ENCODE results near the gene GNA14.
"Not testable (repeated sequence)": the region's sequence is repeated elsewhere in the genome, so short reads cannot be mapped to it uniquely, and the experiment has no call there.

GNA14 gene

DNA sequence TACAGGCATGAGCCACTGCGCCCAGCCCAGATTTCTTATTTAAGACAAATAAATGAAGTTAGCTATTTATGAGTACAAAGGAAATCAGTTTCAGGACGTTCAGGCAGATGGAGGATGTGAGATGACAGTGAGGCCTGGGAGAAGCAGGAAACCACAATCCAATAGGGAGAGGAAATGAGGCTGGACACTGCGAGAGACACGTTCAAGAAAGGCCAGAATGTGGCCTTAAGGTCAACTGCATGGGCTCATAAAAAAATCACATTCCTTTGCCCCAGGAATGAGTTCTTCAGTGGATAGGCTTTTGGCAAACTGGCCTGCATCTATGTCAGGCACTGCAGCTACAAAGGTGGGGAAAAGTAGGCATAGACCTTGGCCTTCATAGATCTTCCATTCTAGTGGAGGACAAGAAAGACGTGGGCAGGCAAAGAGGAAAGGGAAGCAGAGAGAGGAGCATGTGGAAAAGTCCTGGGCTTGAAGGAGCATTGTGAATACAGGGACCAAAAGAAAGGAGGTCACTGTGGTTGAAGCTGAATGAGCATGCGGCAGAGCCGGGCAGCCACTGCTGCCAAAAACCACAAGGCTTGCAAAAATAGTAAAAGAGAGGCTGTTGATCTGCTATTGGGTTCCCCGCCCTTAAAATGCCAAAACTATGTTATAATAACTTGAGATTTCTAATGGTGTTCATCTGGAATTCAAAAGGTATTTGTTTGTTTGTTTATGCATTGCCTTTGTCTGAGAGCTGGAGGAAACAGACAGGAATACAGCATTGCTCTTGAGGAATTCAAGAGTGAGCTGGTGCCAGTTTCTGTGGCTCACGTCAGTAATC lies 133.0 kb downstream of the GNA14 start:
- no peak overlapping the region for H3K4me3 ChIP-seq (ENCODE audit: low read length)
- no peak for TF ChIP-seq ZNF274 (IDR thresholded peaks at IDR 0.05; ENCODE audit: low read depth, low read length)

DNA sequence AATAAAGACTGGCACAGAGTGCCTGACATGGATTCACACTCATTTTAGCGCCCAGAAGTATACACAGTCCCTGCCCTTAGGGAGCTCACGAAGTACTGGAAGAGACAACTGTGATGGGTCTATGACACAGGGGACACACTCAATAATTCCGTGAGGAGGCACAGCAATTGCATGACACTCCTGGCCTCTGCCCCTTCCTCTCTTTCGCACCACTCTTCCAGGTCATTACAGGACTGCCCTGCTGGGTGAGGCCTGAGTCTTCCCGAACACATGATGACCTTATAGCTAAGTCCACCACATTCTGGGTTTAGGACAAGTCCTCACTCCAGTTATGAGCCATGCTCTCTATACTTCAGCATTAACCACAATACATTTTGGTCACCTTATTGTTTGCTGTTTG lies 134.7 kb downstream of the GNA14 start:
- TF ChIP-seq ZNF274 (IDR thresholded peaks at IDR 0.05; ENCODE audit: low read depth, low read length) = no peak
- H3K4me3 ChIP-seq (ENCODE audit: low read length) = no peak overlapping the region

DNA sequence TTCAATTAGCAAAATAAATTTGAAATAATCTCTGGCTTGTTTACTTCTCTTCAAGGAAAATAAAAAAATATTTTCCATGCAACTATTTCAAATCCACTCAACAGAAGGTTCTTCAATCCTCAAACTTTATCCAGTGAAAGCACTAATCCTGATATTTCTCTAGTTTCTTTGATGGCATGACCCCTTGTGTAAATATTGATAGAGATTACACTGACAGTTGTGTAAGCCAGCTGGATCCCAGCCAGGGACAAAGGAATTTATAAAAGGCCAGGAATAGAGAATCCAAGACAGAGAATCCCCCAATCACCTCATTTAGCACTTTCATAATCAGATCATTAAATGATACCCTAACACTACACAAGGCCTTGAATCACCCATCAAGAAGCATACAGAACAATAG lies 135.2 kb downstream of the GNA14 start:
- TF ChIP-seq ZNF274 (IDR thresholded peaks at IDR 0.05; ENCODE audit: low read depth, low read length) = no peak
- no peak overlapping the region for H3K4me3 ChIP-seq (ENCODE audit: low read length)

DNA sequence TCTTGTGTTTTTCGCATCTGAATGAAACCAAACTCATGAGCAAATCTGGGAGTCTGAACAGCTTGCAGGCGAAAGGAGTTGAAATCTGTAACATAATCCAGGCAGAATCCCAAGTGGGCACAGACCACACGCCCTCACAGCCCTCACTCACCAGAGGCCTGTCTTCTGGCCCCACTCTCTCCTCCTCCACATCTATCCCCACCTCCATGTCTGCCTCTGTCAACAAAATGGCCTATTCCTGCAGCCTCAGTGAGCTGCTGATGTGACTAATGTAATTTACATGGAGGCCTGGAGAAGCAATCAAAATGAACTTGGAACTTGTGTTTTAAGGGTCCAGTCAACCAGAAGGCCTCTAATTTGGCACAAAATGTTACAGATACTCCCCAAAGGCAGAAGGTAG lies 136.6 kb downstream of the GNA14 start:
- TF ChIP-seq ZNF274 (IDR thresholded peaks at IDR 0.05; ENCODE audit: low read depth, low read length) = no peak
- H3K4me3 ChIP-seq (ENCODE audit: low read length) = no peak overlapping the region

DNA sequence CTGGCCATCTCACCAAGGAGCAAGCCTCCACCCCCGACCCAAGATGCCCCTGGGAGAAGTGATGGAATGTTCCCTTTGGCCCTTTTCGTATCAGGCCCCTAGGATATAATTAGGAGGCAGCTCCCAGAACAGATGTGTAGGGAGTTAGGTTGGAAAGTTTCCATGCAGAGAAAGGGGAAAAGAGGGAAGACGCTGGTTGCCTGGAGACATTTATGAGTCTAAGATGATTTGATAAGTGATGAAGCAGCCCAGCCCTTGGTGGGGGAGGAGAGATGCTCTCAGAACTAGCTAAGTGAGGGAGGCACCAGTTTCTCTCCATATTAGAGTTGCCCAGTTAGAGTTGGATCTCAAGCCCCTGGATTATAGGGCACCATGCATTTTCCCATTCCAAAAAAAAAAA lies 137.5 kb downstream of the GNA14 start:
- H3K4me3 ChIP-seq (ENCODE audit: low read length) = no peak overlapping the region
- no peak for TF ChIP-seq ZNF274 (IDR thresholded peaks at IDR 0.05; ENCODE audit: low read depth, low read length)

DNA sequence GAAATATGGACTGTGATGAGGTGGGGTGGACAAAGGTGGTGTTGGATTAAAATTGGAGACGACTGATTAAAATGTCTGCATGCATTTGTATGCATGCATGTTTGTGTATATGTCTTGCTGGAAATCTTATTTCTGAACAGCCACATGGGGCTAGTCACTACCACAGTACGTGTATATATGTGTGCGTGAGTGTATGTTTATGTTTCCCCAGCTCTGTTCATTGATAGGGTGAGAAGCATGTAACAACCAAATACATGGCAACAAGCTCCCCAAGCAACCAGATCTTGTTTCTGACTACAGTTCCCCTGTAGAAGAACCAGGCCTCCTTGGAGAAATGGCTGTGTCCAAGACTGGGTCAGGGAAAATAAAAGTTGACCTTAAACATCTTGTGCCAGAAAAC lies 139.7 kb downstream of the GNA14 start:
- no peak for TF ChIP-seq ZNF274 (IDR thresholded peaks at IDR 0.05; ENCODE audit: low read depth, low read length)
- no peak overlapping the region for H3K4me3 ChIP-seq (ENCODE audit: low read length)

DNA sequence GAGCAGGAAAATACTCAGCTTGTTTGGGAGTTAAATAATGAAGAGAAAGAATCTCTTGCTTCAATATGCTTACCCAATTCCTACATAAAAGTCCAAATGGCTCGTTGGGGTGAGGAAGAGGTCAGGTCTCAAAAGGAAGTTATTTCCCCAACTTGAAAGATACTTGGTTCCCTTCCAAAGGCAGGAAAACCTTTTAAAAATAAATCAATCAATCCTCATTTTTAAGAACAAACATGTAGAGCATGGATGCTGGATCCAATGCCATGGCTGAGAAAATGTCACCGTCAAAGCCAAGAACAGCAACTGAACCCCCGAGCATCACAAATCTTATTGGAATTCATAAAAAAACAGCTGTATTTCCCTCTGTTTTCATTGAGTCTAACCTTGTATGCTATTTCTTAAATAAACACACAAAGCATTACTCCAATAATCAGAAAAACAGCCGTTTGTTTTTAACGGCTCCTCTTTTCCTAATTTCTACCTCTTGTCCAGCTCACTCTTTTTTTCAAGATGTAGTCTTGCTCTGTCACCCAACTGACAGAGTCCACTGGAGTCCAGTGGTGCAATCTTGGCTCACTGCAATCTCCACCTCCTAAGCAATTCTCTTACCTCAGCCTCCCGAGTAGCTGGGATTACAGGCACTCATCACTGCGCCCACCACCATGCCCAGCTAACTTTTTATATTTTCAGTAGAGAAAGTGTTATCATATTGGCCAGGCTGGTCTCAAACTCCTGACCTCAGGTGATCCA lies 140.7 kb downstream of the GNA14 start:
- H3K4me3 ChIP-seq (ENCODE audit: low read length) = no peak overlapping the region
- no peak for TF ChIP-seq ZNF274 (IDR thresholded peaks at IDR 0.05; ENCODE audit: low read depth, low read length)

DNA sequence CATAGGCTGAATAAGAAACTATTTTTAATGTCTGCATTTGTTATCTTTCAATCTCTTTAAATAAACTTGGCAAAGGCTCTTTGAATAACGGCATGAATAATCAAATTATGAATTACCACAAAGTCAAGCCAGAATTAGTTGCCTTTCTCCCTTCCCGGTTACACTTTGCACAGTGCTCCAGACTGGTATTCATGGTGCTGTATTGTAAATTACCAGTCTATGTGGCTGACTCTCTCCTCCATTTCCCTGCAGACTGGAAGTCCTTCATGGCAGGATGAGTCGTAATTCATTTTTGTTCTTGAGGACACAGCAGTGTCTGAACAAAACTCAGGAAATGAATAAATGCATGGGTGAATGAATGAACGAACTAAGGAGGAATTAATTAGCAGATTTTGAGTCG lies 142.9 kb downstream of the GNA14 start:
- no peak for TF ChIP-seq ZNF274 (IDR thresholded peaks at IDR 0.05; ENCODE audit: low read depth, low read length)
- H3K4me3 ChIP-seq (ENCODE audit: low read length) = no peak overlapping the region

DNA sequence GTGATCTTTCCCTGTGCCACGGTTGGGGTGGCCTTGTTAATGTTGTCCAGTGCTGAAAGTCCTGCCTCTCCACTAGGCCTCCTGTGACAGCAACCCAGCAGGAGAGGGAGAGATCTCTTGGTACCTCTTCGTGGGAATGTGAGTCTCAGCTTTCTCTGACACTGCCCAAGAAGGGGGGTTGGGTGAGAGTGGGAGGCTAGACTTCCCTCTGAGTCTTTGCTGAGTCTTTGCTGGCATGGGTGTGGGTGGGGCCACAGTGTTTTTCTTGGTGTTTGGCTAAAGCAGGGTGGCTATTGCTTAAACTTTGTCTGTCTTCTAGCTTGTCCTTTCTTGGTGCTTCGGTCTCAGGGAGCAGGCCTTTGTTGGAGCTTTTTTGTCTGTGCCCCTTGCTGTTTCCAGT lies 145.6 kb downstream of the GNA14 start:
- H3K4me3 ChIP-seq (ENCODE audit: low read length) = no peak overlapping the region
- no peak for TF ChIP-seq ZNF274 (IDR thresholded peaks at IDR 0.05; ENCODE audit: low read depth, low read length)

DNA sequence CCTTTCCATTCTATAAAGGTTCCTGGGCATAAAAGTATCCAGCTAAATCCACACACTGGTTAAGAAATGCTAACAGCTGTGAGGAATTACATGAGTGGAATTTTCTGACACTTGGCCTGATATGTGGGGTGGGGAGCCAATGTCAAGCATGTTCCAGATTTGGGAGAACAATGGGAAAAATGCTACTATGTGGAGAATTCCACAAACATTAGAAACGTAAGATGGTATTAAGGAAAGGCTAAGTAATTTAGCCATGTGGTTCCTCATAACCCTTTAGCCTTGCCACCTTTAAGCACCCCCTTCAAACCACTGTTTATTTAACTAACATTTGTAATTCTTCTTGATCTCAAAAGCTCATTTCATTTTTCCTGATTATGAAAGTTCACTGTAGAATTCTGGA lies 149.2 kb downstream of the GNA14 start:
- no peak overlapping the region for H3K4me3 ChIP-seq (ENCODE audit: low read length)
- TF ChIP-seq ZNF274 (IDR thresholded peaks at IDR 0.05; ENCODE audit: low read depth, low read length) = no peak

DNA sequence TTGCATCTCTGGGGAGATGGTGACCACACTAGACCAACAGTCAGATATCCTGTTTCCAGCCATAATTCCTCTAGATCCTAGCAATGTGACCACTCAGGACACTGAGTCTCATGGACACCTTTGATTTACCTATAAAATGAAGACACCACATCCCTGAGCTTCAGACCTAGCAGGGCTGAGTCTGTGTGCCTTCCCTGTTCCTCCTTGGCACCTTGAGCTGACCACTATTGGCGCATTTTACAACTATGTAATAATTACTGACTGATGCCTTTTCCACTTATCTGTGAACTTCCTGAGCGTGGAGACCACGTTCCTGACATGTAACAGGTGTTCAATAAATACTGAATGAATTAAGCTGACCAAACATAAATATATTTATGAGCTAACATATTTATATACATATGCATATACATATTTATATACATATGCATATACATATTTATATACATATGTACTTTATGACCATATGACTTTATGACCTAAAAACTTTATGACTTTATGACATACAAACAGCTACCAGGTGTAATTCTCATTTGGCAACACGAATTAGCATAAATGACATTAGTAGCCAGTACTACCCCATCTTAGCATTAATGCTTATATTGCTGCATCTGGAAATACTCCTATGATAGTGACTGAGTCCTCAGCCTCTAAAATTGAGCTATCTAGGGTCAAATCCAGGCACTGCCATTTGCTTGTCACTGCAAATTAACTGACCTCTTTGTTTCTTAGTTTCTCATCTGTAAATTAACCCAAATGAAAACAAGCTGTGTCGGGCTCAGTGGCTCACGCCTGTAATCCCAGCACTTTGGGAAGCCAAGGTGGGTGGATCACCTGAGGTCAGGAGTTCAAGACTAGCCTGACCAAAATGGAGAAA lies 150.6 kb downstream of the GNA14 start:
- no peak for TF ChIP-seq ZNF274 (IDR thresholded peaks at IDR 0.05; ENCODE audit: low read depth, low read length)
- no peak overlapping the region for H3K4me3 ChIP-seq (ENCODE audit: low read length)

DNA sequence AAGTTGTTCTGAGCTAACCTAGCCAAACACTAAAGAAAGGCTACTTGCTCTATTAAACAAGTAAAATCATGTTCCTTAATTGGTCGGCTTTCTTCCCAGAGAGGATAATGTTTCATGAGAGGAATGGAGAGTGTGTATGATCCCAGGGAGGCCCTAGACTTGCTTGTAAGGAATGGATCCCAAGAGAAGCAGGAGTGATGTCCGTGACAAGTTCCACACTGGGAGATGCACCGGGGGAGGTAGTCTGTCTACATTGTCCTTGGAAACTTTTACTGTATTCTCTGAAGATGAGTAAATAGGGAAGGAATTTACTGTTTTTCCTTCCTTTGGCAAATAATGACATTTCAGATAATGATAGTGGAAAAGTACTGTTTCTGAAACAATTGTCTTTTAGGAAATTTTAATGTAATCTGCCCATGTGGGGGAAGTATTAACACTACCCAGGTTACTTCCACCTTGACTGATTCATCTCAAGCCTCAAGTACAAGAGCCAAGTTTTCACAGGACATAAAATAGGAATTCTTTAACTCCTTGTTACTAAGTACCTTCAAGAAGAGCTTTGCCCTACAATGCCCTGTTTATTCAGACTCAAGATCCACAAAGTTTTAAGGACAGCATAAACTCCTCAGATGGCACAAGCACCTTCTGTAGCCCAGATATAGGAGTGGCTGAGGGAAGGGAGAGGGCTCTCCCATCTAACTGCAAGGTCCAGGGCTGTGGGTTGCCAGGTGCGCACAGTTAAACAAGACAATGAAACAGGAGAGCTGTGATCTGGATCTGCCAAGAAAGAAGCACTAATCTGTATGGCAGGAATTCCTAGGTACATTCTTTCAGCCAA lies 152.1 kb downstream of the GNA14 start:
- no peak for TF ChIP-seq ZNF274 (IDR thresholded peaks at IDR 0.05; ENCODE audit: low read depth, low read length)
- no peak overlapping the region for H3K4me3 ChIP-seq (ENCODE audit: low read length)

DNA sequence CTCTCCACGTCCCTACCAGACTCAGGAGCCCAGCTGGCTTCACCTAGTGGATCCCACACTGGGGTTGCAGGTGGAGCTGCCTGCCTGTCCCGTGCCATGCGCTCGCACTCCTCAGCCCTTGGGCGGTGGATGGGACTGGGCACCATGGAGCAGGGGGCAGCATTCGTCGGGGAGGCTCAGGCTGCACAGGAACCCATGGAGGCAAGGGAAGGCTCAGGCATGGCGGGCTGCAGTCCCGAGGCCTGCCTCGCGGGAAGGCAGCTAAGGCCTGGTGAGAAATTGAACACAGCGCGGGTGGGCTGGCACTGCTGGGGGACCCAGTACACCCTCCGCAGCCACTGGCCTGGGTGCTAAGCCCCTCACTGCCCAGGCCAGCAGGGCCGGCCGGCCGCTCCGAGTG lies 157.8 kb downstream of the GNA14 start:
- H3K4me3 ChIP-seq (ENCODE audit: low read length) = not testable (repeated sequence)

DNA sequence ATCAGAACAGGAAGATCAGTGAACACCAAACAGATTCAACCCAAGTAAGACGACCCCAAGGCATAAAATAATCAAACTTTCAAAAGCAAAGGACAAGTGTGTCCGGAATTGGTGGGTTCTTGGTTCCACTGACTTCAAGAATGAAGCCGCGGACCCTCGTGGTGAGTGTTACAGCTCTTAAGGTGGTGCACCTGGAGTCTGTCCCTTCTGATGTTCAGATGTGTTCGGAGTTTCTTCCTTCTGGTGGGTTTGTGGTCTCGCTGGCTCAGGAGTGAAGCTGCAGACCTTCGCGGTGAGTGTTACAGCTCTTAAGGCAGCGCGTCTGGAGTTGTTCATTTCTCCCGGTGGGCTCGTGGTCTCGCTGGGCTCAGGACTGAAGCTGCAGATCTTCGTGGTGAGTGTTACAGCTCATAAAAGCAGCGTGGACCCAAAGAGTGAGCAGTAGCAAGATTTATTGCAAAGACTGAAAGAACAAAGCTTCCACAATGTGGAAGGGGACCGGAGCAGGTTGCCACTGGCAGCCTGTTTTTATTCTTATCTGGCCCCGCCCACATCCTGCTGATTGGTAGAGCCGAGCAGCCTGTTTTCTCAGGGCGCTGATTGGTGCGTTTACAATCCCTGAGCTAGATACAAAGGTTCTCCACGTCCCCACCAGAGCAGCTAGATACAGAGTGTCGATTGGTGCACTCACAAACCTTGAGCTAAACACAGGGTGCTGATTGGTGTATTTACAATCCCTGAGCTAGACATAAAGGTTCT lies 158.5 kb downstream of the GNA14 start:
- H3K4me3 ChIP-seq (ENCODE audit: low read length) = not testable (repeated sequence)
